ACC112 (cell line): ENCODE results near the gene AUTS2.
A peak's percentile ranks its signal among the peaks of the same experiment; 100 is the strongest.

Experiments used
- H2AFZ ChIP-seq: fragments of 200-600 bp; sonication (generic); one replicate; pipeline ENCODE4 v1.6.0; 2017; ENCODE audit warnings: antibody characterized with exemption, low read length; ENCODE audit not compliant: unreplicated experiment
- H3K27ac ChIP-seq: fragments of 200-600 bp; sonication (generic); 2 replicates; pipeline ENCODE4 v1.5.1; 2014; ENCODE audit warnings: low read depth, mild to moderate bottlenecking, antibody characterized with exemption, low read length, moderate library complexity
- H3K27me3 ChIP-seq: fragments of 200-600 bp; sonication (generic); 2 replicates; pipeline ENCODE4 v1.6.1; 2014; ENCODE audit warnings: mild to moderate bottlenecking, antibody characterized with exemption, low read length, moderate library complexity, mixed read lengths; ENCODE audit not compliant: insufficient read depth
- H3K36me3 ChIP-seq: fragments of 200-600 bp; sonication (generic); 2 replicates; pipeline ENCODE4 v1.6.1; 2016; ENCODE audit warnings: mild to moderate bottlenecking, antibody characterized with exemption, low read length, moderate library complexity, mixed read lengths; ENCODE audit not compliant: insufficient read depth
- H3K4me1 ChIP-seq: fragments of 200-600 bp; sonication (generic); one replicate; pipeline ENCODE4 v1.6.1; 2016; ENCODE audit warnings: low read length, mixed read lengths; ENCODE audit not compliant: insufficient read depth, unreplicated experiment, control insufficient read depth
- H3K4me3 ChIP-seq: fragments of 200-600 bp; sonication (generic); 2 replicates; pipeline ENCODE4 v1.5.1; 2014; ENCODE audit warnings: mild to moderate bottlenecking, low read depth, low read length
- H3K79me2 ChIP-seq: fragments of 200-600 bp; sonication (generic); one replicate; pipeline ENCODE4 v1.6.0; 2016; ENCODE audit warnings: low read length; ENCODE audit not compliant: control insufficient read depth, unreplicated experiment, insufficient read depth

AUTS2 gene

GRCh38 chr7:69857014-69857413 is 258.7 kb downstream of the AUTS2 start:
- H2AFZ ChIP-seq = no peak overlapping the region
- H3K4me3 ChIP-seq = no peak overlapping the region
- H3K4me1 ChIP-seq = no peaks in the 10 kb centered on the region
- H3K36me3 ChIP-seq = no peaks in the 10 kb centered on the region
- no peak overlapping the region for H3K27ac ChIP-seq
- no peaks in the 10 kb centered on the region for H3K27me3 ChIP-seq
- no peaks in the 10 kb centered on the region for H3K79me2 ChIP-seq

GRCh38 chr7:69858471-69858870 is 260.2 kb downstream of the AUTS2 start:
- no peaks in the 10 kb centered on the region for H3K79me2 ChIP-seq

GRCh38 chr7:69859342-69859741 is 261.1 kb downstream of the AUTS2 start:
- H3K4me3 ChIP-seq = no peak overlapping the region
- no peaks in the 10 kb centered on the region for H3K79me2 ChIP-seq
- H3K4me1 ChIP-seq = no peaks in the 10 kb centered on the region
- H3K27ac ChIP-seq = no peak overlapping the region
- no peaks in the 10 kb centered on the region for H3K27me3 ChIP-seq
- no peaks in the 10 kb centered on the region for H3K36me3 ChIP-seq
- H2AFZ ChIP-seq = no peak overlapping the region

More at GRCh38 chr7:69858471-69858870, 260.2 kb downstream of the AUTS2 start:
- no peak overlapping the region for H3K27ac ChIP-seq
- no peaks in the 10 kb centered on the region for H3K27me3 ChIP-seq
- no peak overlapping the region for H3K4me3 ChIP-seq
- H3K4me1 ChIP-seq = no peaks in the 10 kb centered on the region
- H2AFZ ChIP-seq = no peak overlapping the region
- no peaks in the 10 kb centered on the region for H3K36me3 ChIP-seq

GRCh38 chr7:69860486-69860885 is 262.2 kb downstream of the AUTS2 start:
- Histone ChIP-seq H3K27me3 (no peaks in the 10 kb centered on the region), H3K4me1 (no peaks in the 10 kb centered on the region), H3K79me2 (no peaks in the 10 kb centered on the region), H3K36me3 (no peaks in the 10 kb centered on the region), H3K27ac (no peak overlapping the region), H2AFZ (no peak overlapping the region), H3K4me3 (no peak overlapping the region)

- H3K79me2 ChIP-seq = no peaks in the 10 kb centered on the region
Measured at GRCh38 chr7:69860941-69861622, 262.8 kb downstream of the AUTS2 start.

GRCh38 chr7:69862413-69863064 is 264.3 kb downstream of the AUTS2 start:
- Histone ChIP-seq H3K27me3 (no peaks in the 10 kb centered on the region), H3K27ac (no peak overlapping the region), H3K4me3 (no peak overlapping the region), H2AFZ (no peak overlapping the region), H3K4me1 (no peaks in the 10 kb centered on the region), H3K79me2 (no peaks in the 10 kb centered on the region), H3K36me3 (no peaks in the 10 kb centered on the region)

More at GRCh38 chr7:69860941-69861622, 262.8 kb downstream of the AUTS2 start:
- Histone ChIP-seq H2AFZ (no peak overlapping the region), H3K36me3 (no peaks in the 10 kb centered on the region), H3K27me3 (no peaks in the 10 kb centered on the region), H3K4me3 (no peak overlapping the region), H3K27ac (no peak overlapping the region), H3K4me1 (no peaks in the 10 kb centered on the region)

- H3K4me1 ChIP-seq = no peaks in the 10 kb centered on the region
- H3K79me2 ChIP-seq = no peaks in the 10 kb centered on the region
- no peak overlapping the region for H2AFZ ChIP-seq
- H3K4me3 ChIP-seq = no peak overlapping the region
- H3K27ac ChIP-seq = no peak overlapping the region
- no peaks in the 10 kb centered on the region for H3K27me3 ChIP-seq
- H3K36me3 ChIP-seq = no peaks in the 10 kb centered on the region
Measured at GRCh38 chr7:69864274-69864673, 266.0 kb downstream of the AUTS2 start.

- Histone ChIP-seq H3K4me3 (no peak overlapping the region), H3K27me3 (no peaks in the 10 kb centered on the region), H3K79me2 (no peaks in the 10 kb centered on the region), H3K36me3 (no peaks in the 10 kb centered on the region), H2AFZ (no peak overlapping the region), H3K27ac (no peak overlapping the region), H3K4me1 (no peaks in the 10 kb centered on the region)
Measured at GRCh38 chr7:69864822-69865221, 266.5 kb downstream of the AUTS2 start.

- Histone ChIP-seq H3K79me2 (no peaks in the 10 kb centered on the region), H3K36me3 (no peaks in the 10 kb centered on the region), H3K27ac (no peak overlapping the region), H3K4me1 (peaks cover 16% of the 10 kb centered on the region), H3K4me3 (no peak overlapping the region), H2AFZ (no peak overlapping the region), H3K27me3 (no peaks in the 10 kb centered on the region)
Measured at GRCh38 chr7:69868921-69869320, 270.6 kb downstream of the AUTS2 start.

GRCh38 chr7:69871213-69871885 is 273.1 kb downstream of the AUTS2 start:
- Histone ChIP-seq H2AFZ (peak overlapping the region; percentile 62), H3K79me2 (no peaks in the 10 kb centered on the region), H3K36me3 (no peaks in the 10 kb centered on the region), H3K4me3 (0 out of 2 replicates have a peak overlapping the region, but pooled peaks have one; percentile 11), H3K27me3 (no peaks in the 10 kb centered on the region), H3K4me1 (peaks cover 16% of the 10 kb centered on the region), H3K27ac (peak overlapping the region; percentile 74)
